ENCODE measurements around the gene SFXN5.
"Not testable (repeated sequence)": the region's sequence is repeated elsewhere in the genome, so short reads cannot be mapped to it uniquely, and the experiment has no call there.

SFXN5 gene

GRCh38 chr2:73104933-73105332 lies 33.4 kb upstream of the SFXN5 start:
- DNase-seq = no peak
- intact Hi-C loops (cut with DNase I) = no loop called here

GRCh38 chr2:73103018-73103542 lies 31.6 kb upstream of the SFXN5 start:
- peak in 1 of 42 donors; percentile 50 for DNase-seq
- intact Hi-C loops (cut with DNase I) = no loop called here

- peak in 4 of 42 donors; percentile 28 to 62 (median 36) for DNase-seq
These were observed 30.2 kb upstream of the SFXN5 start for GRCh38 chr2:73101626-73102256.

GRCh38 chr2:73100956-73101355 lies 29.4 kb upstream of the SFXN5 start:
- DNase-seq = no peak

More at GRCh38 chr2:73101626-73102256, 30.2 kb upstream of the SFXN5 start:
- intact Hi-C loops (cut with DNase I) = no loop called here

GRCh38 chr2:73099486-73099885 lies 28.0 kb upstream of the SFXN5 start:
- intact Hi-C loops (cut with DNase I) = no loop called here
- no peak for DNase-seq

More at GRCh38 chr2:73100956-73101355, 29.4 kb upstream of the SFXN5 start:
- intact Hi-C loops (cut with DNase I) = no loop called here

- intact Hi-C loops (cut with DNase I) = no loop called here
These were observed 24.4 kb upstream of the SFXN5 start for GRCh38 chr2:73095910-73096309.

GRCh38 chr2:73093601-73094218 lies 22.2 kb upstream of the SFXN5 start:
- intact Hi-C loops (cut with DNase I) = not testable (repeated sequence)

More at GRCh38 chr2:73095910-73096309, 24.4 kb upstream of the SFXN5 start:
- DNase-seq = no peak

GRCh38 chr2:73092146-73092783 lies 20.8 kb upstream of the SFXN5 start:
- intact Hi-C loops (cut with DNase I) = no loop called here
- DNase-seq = no peak

More at GRCh38 chr2:73093601-73094218, 22.2 kb upstream of the SFXN5 start:
- not testable (repeated sequence) for DNase-seq

- intact Hi-C loops (cut with DNase I) = no loop called here
- no peak for DNase-seq
These were observed 20.2 kb upstream of the SFXN5 start for GRCh38 chr2:73091696-73092095.

GRCh38 chr2:73091164-73091563 lies 19.7 kb upstream of the SFXN5 start:
- DNase-seq = no peak
- intact Hi-C loops (cut with DNase I) = no loop called here

- no peak for DNase-seq
- intact Hi-C loops (cut with DNase I) = loop anchor here (5.0 to 10.0 kb wide), 2 partner anchors 73 to 195 kb away; no protein-coding TSS in a partner anchor
These were observed 17.9 kb upstream of the SFXN5 start for GRCh38 chr2:73089270-73090030.

GRCh38 chr2:73088703-73089102 lies 17.2 kb upstream of the SFXN5 start:
- DNase-seq = no peak
- intact Hi-C loops (cut with DNase I) = loop anchor here (5.0 to 10.0 kb wide), 2 partner anchors 74 to 194 kb away; no protein-coding TSS in a partner anchor

- DNase-seq = no peak
- intact Hi-C loops (cut with DNase I) = loop anchor here (5.0 to 10.0 kb wide), 2 partner anchors 74 to 193 kb away; no protein-coding TSS in a partner anchor
These were observed 16.7 kb upstream of the SFXN5 start for GRCh38 chr2:73088211-73088610.

- DNase-seq = no peak
- intact Hi-C loops (cut with DNase I) = loop anchor here (5.0 to 10.0 kb wide), 2 partner anchors 75 to 193 kb away; no protein-coding TSS in a partner anchor
These were observed 15.8 kb upstream of the SFXN5 start for GRCh38 chr2:73087311-73087710.

- peak; percentile 82 to 96 (median 90) for DNase-seq
- intact Hi-C loops (cut with DNase I) = loop anchor here (5.0 to 10.0 kb wide), 2 partner anchors 77 to 191 kb away; no protein-coding TSS in a partner anchor
These were observed 14.2 kb upstream of the SFXN5 start for GRCh38 chr2:73085691-73086090.

GRCh38 chr2:73084971-73085370 lies 13.5 kb upstream of the SFXN5 start:
- intact Hi-C loops (cut with DNase I) = loop anchor here (5.0 to 10.0 kb wide), 2 partner anchors 77 to 190 kb away; no protein-coding TSS in a partner anchor

GRCh38 chr2:73083886-73084800 lies 12.6 kb upstream of the SFXN5 start:
- DNase-seq = peak in 1 of 42 donors; percentile 41
- intact Hi-C loops (cut with DNase I) = loop anchor here (10.0 kb wide), 1 partner anchor 189 kb away; no protein-coding TSS in a partner anchor

More at GRCh38 chr2:73084971-73085370, 13.5 kb upstream of the SFXN5 start:
- no peak for DNase-seq

Data from head of caudate nucleus (tissue), 42 donors.